NB4 (cell line): ENCODE results near the gene HES4.
"Not testable (repeated sequence)": the region's sequence is repeated elsewhere in the genome, so short reads cannot be mapped to it uniquely, and the experiment has no call there.

Source experiments
- DNase-seq: peaks from one replicate; pipeline ENCODE4 v3.0.0; 2010; ENCODE audit warnings: low read depth
- H3K4me3 ChIP-seq: one replicate; pipeline ENCODE4 v1.5.1; 2011; ENCODE audit warnings: mild to moderate bottlenecking, low read depth, low read length, moderate library complexity
- MYC ChIP-seq: IDR thresholded peaks from 2 replicates; pipeline ENCODE4 v1.6.1; 2011; ENCODE audit warnings: low read depth, low read length
- POLR2A ChIP-seq: IDR thresholded peaks from 2 replicates; pipeline ENCODE4 v1.6.1; 2011; ENCODE audit warnings: mild to moderate bottlenecking; ENCODE audit not compliant: insufficient read length; ENCODE audit errors: extremely low read depth
- TF ChIP-seq, protein P1 (sequence below): IDR thresholded peaks from one replicate; pipeline ENCODE4 v1.5.1; 2012; ENCODE audit warnings: low read depth, low read length
- TF ChIP-seq, protein P2 (sequence below): IDR thresholded peaks from 2 replicates; pipeline ENCODE4 v1.6.1; 2011; ENCODE audit warnings: low read depth, low read length

The HES4 gene

DNA sequence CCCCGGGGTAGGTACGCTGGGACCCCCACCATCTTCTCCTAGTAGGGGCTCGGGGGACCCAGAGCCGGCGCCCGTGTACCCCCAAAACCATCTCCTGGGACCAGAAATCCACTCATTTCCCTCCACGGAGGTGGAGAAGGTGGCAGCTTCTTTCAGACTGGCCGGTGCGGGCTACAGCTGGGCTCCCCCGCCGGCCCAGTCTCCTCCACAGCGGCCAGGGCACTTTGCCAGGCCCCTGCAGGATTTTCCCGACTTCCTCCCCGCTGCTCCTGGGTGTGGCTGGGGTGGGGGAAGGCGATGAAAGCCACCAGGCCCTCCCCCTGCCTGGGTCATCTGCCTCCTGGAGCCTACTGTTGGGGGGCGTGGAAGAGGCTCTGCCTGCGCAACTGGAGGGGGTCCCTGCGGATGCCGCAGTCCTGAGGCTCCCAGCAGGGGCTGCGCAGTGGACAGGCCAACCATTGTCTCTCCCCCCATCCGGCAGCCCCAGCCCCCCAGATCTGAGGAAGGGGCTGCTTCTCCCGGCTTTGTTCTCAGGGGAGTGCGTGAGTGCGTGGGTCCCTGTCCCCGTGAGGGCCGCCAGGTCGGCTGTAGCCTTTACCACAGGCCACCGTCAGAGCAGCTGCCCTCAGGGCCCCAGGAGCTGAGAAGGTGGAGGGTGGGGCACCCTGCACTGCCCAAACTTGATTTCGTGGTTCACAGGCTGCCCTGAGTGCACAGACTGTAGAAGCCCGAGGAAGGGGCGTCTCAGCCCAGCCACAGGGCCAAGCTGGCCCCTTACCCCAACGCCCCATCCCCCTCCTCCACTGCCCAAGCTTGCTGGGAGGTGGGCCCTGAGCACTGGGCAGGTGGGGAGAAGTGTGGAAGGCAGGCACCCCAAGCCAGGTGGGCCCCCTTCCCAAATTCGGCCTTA lies 21.4 kb upstream of the HES4 start:
- TF ChIP-seq, protein P1, sequence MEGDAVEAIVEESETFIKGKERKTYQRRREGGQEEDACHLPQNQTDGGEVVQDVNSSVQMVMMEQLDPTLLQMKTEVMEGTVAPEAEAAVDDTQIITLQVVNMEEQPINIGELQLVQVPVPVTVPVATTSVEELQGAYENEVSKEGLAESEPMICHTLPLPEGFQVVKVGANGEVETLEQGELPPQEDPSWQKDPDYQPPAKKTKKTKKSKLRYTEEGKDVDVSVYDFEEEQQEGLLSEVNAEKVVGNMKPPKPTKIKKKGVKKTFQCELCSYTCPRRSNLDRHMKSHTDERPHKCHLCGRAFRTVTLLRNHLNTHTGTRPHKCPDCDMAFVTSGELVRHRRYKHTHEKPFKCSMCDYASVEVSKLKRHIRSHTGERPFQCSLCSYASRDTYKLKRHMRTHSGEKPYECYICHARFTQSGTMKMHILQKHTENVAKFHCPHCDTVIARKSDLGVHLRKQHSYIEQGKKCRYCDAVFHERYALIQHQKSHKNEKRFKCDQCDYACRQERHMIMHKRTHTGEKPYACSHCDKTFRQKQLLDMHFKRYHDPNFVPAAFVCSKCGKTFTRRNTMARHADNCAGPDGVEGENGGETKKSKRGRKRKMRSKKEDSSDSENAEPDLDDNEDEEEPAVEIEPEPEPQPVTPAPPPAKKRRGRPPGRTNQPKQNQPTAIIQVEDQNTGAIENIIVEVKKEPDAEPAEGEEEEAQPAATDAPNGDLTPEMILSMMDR: no peak
- TF ChIP-seq POLR2A: no peak
- TF ChIP-seq MYC: no peak
- TF ChIP-seq, protein P2, sequence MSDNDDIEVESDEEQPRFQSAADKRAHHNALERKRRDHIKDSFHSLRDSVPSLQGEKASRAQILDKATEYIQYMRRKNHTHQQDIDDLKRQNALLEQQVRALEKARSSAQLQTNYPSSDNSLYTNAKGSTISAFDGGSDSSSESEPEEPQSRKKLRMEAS: no peak
- no peak for DNase-seq

DNA sequence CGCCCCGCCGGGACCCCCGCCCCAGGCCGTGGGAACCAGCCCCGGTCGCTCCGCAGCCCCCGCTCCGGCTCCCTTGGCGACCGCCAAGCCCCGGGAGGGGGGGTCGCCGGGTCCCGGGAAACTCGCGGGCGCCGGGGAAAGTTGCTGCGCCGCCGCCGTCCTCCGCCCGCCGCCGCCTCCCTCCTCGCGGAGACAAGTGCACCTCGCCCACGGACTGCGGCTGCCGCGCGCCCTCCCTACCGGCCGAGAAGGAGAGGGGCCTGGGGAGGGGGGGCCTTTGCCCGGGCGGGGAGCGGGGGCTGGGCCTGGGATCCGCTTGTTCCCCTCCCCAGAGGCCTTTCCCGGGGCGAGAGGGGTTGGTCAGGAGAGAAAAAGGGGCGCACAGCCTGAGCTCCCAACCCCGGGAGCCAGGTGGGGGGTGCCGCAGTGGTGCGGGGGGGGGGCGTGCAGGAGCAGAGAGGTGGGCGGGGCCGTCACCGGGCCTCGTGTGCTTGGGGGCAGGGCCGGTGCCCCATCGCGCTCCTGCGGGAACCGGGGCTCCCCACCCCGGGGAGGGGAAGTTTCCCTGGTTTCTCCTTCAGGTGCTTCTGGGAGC lies 20.6 kb upstream of the HES4 start:
- TF ChIP-seq, protein P1: no peak
- TF ChIP-seq POLR2A: no peak
- TF ChIP-seq MYC: no peak
- TF ChIP-seq, protein P2: no peak
- DNase-seq: peak; percentile 47
- peak overlapping the region; percentile 44 for H3K4me3 ChIP-seq

More for the DNA sequence above, 21.4 kb upstream of the HES4 start:
- H3K4me3 ChIP-seq: no peak overlapping the region

DNA sequence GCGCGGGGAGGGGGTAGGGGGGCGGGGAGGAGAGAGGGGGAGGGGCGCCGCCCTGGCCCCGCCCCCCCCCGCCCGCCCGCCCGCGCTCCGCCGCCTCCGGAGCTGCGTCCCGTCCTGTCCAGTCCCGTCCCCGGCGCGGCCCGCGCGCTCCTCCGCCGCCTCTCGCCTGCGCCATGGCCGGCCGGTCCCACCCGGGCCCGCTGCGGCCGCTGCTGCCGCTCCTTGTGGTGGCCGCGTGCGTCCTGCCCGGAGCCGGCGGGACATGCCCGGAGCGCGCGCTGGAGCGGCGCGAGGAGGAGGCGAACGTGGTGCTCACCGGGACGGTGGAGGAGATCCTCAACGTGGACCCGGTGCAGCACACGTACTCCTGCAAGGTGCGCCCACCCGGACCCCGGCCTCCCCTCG lies 20.1 kb upstream of the HES4 start, which contains the start of gene AGRN:
Gene AGRN (plus strand): TSS at position 121 of the 405 bp plus-strand sequence. CDS start 53 bp downstream, at position 174.
- peak within 1 kb of the TSS; percentile 44 for H3K4me3 ChIP-seq
- TF ChIP-seq, protein P1: no peak
- TF ChIP-seq POLR2A: no peak
- TF ChIP-seq, protein P2: 0 out of 2 replicates have a peak, but pooled peaks have one; percentile 17
- peak; percentile 53 for DNase-seq

DNA sequence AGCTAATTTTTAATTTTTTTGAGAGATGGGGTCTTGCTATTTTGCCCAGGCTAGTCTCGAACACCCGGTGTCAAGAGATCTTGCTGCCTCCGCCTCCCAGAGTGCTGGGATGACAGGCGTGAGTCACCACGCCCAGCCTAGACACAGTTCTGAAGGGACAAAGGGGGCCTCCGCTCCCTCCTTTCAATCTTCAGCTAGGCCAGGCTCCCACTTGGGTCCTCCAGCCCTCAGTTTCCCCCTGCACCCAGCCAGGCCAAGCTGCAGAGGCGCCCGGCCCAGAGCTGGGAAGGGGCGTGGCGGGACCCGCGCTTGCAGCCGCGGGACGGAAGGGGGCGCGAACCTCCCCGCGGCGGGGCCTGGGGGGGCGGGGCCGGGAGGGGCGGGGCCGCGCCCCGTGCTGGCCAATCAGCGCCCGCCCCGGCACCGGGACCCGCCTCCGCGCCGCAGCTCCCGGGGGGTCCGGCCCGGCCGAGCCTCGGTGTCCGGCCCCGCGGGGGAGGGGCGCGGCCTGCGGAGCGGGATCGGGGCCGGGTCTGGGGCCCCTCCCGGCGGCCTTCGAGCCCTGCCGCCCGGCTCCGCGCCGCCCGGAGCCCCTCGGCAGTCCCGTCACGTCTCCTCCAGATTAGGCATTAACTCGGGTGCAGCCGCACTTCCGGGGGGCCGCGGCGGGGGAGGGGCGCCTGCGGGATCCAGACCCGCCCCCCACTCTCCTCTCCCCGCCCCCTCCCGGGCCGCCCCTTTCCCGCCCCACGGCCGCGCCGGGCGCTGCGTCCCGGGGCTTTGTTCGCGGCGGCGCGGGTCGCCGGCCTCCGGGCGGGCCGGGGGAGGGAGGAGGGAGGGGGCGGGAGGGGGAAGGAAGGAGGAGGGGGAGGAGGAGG lies 19.5 kb upstream of the HES4 start:
- TF ChIP-seq MYC (no peak), POLR2A (peak; percentile 19)
- TF ChIP-seq, protein P1: peak; percentile 13
- no peak overlapping the region for H3K4me3 ChIP-seq
- peak; percentile 82 for DNase-seq

DNA sequence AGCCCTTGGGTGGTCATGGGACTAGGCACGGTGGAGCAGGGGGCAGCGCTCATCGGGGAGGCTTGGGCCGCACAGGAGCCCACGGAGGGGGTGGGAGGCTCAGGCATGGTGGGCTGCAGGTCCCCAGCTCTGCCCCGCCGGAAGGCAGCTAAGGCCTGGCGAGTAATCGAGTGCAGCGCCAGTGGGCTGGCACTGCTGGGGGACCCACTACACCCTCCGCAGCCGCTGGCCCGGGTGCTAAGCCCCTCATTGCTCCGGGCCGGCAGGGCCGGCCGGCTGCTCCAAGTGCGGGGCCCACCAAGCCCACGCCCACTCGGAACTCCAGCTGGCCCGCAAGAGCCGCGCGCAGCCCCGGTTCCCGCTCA lies 18.4 kb upstream of the HES4 start:
- not testable (repeated sequence) for DNase-seq, H3K4me3 ChIP-seq

DNA sequence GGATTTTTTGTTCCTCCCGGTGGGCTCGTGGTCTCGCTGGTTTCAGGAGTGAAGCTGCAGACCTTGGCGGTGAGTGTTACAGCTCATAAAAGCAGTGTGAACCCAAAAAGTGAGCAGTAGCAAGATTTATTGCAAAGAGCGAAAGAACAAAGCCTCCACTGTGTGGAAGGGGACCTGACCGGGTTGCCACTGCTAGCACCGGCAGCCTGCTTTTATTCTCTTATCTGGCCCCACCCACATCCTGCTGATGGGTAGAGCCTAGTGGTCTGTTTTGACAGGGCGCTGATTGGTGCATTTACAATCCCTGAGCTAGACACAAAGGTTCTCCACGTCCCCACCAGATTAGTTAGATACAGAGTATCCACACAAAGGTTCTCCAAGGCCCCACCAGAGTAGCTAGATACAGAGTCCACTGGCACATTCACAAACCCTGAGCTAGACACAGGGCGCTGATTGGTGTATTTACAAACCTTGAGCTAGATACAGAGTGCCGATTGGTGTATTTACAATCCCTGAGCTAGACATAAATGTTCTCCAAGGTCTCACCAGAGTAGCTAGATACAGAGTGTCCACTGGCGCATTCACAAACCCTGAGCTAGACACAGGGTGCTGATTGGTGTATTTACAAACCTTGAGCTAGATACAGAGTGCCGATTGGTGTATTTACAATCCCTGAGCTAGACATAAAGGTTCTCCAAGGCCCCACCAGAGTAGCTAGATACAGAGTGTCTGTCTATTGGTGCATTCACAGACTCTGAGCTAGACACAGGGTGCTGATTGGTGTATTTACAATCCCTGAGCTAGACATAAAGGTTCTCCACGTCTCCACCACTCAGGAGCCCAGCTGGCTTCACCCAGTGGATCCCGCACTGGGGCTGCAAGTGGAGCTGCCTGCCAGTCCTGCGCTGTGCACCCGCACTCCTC lies 17.8 kb upstream of the HES4 start:
- not testable (repeated sequence) for H3K4me3 ChIP-seq, DNase-seq
